GM19467 (cell line): ENCODE data around the gene ATP9A.

Experiments
- ATAC-seq: cut with Tn5 transposase; IDR thresholded peaks from one replicate; pipeline ENCODE4 v1.9.1; 2021; ENCODE audit warnings: mild to moderate bottlenecking, moderate library complexity; ENCODE audit not compliant: unreplicated experiment

ATP9A gene

GRCh38 chr20:51634877-51635276 is 133.3 kb downstream of the ATP9A start:
- no peak for ATAC-seq

DNA sequence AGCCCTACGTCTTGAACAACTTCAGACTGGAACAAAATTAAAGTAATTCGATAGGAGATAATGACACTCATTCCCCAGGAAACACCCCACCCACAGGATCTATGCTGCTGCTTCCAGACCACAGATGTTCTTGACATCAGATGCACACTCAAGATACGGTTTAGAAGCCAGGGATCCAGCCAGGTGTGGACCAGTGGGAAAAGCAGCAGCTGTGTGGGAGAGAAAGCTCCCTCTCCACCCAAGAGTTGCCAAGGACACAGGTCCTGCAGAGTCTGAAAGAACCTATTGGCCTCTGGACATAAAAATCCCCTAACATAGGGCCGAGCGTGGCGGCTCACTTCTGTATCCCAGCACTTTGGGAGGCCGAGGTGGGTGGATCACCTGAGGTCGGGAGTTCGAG is 133.9 kb downstream of the ATP9A start:
- ATAC-seq, result no peak

DNA sequence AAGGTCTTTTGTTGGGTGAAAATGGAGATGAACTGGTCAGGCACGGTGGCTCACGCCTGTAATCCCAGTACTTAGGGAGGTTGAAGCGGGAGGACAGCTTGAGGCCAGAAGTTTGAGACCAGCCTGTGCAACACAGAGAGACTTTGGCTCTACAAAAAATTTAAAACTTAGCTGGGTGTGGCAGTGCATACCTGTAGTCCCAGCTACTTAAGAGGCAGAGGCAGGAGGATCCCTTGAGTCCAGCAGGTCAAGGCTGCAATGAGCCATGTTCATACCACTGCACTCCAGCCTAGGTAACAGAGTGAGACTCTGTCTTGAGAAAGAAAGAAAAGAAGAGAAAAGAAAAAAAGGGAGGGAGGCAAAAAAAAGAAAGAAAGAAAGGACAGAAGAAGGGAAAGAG is 134.8 kb downstream of the ATP9A start:
- ATAC-seq, result no peak

DNA sequence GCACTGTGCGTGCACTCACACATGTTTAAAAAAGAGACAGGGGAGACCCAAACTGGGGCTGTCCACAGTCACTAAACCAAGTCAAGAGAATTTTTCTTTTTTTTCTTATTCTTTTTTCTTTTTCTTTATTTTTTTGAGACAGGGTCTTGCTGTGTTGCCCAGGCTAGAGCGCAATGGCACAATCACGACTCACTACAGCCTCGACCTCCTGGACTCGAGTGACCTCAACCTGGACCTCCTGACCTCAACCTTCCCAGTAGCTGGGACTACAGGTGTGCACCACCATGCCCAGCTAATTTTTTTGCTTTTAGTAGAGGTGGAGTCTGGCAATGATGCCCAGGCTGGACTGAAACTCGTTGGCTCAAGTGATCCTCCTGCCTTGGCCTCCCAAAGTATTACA is 136.2 kb downstream of the ATP9A start:
- ATAC-seq, result no peak

DNA sequence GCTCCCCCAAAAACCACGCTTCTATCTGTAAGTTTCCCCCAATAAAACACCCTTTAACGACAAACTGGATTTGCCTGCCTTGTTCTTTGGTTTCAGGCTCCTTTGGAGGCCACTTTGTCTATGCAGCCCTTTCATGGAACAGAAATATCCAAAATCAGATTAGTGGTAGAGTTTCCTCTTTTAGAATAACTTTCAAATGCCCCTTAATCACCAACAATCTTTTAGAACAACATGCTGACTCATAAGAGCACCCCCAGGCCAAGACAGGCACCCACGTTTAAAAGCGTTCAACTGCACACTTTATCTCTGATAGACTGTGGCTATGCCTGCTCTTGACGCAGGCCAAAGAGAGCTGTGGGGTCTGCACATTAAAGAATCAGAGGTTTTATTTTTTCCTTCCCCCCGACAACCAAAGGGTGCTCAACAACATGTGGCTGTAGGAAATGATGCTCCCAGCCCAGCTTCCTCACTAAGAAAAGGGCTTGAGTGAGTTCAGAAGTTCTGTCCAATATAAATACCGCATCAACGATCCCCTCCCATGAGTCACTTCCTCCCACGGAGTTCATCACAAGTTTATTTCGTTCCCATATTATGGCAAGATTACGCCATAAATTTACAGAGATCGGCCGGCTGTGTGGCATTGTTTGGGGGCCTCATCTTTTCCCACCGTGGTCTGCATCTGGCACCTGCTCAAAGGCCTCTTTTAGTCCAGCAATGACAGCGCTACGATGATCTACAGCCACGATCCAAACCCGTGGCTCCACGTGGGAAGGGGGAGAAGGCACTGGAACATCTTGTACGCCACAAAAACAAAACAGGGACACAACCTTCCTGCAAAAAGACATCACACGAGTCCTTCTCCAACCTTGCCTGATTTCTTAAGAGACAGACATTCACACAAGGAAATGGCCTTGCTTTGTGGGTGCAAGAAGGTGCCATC is 136.9 kb downstream of the ATP9A start:
- ATAC-seq, result no peak

- no peak for ATAC-seq
Observed at GRCh38 chr20:51629399-51630058, 138.7 kb downstream of the ATP9A start.

- ATAC-seq, result no peak
Observed at GRCh38 chr20:51628533-51629398, 139.4 kb downstream of the ATP9A start.

- ATAC-seq, result no peak
Observed at GRCh38 chr20:51627586-51627985, 140.6 kb downstream of the ATP9A start.

DNA sequence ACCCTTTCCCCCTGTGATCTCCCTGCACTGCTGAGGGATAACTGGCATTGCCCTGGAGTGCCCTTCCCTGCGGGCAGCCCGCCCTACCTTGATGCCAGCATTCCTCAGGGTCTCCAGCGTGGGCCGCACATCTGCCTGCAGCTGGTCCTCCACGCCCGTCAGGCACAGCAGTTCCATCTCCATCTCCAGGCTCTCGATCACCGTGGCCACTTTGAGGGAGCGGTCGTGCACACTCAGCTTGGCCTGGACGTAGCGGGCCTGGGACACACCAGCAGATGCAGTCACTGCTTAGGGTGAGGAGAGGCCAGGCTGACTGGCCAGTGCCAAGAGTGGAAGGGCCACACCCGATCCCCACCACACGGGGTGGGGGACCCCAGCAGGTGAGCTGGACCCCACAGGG is 143.1 kb downstream of the ATP9A start:
- ATAC-seq, result no peak

DNA sequence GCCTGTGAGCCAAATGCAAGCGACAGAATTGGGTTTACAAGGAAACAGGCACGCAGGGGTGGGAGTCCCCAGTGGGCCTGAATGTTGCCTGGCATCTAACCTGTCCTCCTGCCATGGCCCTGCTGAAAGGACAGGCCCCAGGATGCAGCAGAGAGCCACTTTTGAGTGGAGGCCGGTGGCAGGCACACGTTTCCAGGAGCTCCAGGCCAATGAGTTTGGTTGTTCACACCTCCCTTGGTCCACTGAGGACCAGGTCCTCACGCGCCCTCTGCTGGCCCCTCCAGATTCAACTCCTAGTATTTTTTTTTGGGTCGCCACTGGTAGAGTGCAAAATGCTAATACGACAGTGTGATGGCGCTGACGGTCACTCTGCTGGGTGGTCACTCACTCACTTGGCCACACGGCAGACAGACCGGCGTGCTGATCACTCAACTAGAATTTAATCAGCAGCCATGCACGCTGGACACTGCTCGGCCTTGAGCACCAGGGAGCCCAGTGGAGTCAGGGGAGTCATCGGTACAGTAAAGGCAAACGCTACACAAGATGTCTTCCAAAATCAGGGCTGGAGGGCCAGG is 143.9 kb downstream of the ATP9A start:
- ATAC-seq, result peak; percentile 59

- no peak for ATAC-seq
Observed at GRCh38 chr20:51623255-51623654, 144.9 kb downstream of the ATP9A start.

GRCh38 chr20:51622004-51622874 is 146.0 kb downstream of the ATP9A start:
- no peak for ATAC-seq

GRCh38 chr20:51620432-51620831 is 147.8 kb downstream of the ATP9A start:
- ATAC-seq, result no peak

- ATAC-seq, result no peak
Observed at GRCh38 chr20:51616060-51616459, 152.1 kb downstream of the ATP9A start.

DNA sequence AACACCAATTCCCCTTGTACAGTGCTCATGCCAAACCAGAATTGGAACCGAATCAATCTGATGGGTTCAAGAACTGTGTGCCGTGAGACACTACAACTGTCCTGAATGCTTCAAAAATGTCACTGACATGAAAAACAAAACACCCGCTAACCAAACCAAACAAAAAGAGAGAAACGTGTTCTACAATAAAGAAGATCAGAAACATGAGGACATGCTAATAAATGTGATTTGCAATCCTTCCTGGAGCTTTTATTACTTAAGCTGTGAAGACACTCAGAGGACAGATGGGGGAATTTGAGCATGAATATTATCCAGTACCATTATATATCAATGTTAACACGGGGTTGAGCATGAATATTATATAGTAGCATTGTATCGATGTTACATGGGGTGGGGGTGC is 153.5 kb downstream of the ATP9A start:
- no peak for ATAC-seq

DNA sequence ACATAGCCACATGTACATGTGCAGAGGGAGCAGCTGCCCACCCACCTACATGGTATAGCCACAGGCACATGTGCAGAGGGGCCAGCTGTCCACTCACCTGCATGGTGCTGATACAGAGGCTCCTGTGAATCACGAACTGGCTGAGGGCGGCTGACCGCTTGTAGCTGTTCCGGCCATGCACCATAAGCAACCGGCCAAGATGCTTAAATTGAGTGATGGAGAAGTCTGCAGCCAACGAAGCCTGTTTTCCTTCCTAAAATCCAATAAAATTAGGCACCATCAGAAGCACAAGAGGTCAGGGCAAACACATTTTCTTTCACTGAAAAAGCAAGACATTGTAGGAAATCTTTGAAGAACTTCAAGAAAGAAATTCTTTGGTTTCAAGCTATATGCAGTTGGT is 154.6 kb downstream of the ATP9A start:
- ATAC-seq, result no peak

DNA sequence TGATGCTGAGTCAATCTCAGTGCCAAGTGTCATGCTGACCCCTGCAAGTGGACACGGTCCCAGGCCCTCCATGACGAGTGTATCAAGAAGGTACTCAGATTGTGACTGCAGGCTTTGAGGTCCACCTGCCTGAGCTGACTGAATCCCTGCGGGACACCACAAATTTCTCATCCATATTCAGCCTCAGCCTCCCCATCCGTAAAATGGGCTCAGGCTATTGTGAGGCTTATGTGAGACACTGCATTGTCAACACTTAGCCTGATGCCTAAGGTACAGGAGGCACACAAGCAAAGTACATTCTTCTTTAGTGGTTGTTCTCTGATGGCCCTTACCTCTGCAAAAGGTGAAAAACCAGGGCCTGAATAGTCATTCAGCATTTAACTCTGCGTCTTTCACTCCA is 155.3 kb downstream of the ATP9A start:
- no peak for ATAC-seq

GRCh38 chr20:51611625-51611890 is 156.6 kb downstream of the ATP9A start:
- no peak for ATAC-seq

- ATAC-seq, result no peak
Observed at GRCh38 chr20:51610761-51611624, 157.2 kb downstream of the ATP9A start.
